ENCODE measurements around the gene OTUB2.

Gene OTUB2

DNA sequence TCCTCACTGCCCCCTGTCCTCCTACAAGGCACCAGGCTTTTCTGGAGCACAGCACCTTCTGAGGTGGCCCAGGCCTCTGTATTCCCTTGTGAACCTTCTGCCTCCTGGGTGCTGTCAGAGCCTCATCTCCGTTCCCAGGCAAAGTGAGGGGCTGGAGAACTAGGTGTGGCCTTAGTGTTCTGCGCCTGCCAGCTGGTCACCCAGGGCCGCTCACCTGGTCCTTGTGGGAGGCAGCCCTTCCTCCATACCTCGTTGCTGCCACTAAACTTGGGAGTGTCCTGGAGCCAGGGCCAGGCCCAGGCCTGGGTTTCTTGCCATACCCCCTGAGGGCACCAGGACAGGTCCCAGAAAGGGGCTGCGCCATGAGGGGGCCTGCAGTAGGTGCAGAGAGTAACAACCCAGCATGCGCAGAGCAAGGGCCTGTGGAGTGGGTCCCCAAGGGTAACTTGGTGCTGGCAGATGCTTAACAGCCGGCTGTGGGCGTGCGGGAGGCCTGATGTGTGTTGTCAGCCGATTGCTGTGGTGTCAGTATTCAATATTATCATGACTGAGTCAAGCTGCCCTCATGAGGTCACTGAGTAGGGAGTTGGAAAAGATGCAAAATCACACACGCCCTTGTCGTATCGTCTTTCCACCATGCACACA, 17.1 kb downstream of the OTUB2 start:
- DNase-seq = no peak

DNA sequence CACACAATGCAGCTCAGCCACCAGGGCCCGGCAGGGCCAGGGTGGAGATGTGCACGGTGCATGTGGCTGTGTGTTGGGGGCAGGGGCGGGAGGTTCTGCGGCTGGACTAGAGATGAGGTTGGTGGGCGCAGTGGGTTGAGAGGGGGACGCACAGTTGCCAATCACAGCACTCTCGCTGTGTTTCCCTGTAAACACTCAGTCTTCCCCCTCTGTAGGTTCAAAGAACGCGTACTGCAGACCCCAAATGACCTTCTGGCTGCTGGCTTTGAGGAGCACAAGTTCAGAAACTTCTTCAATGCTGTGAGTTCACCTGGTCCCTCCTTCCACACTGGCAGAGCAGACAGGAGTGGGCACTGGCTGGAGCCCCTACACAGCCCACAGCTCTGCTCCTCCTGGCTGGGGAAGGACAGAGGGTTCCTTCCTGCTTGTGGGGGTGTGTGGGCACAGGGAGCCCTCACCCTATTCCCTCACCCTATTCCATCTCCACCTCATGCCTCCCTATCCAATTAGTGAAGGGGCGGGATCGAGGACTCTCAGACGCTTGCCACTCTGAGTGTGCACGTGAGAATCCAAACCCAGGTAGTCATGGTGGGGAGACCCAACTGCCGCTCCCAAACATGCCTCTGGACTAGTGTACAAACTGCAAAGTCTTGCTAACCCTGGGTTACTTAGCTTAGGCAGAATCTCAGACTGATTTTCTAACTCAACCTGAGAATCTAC, 17.8 kb downstream of the OTUB2 start:
- DNase-seq = no peak

DNA sequence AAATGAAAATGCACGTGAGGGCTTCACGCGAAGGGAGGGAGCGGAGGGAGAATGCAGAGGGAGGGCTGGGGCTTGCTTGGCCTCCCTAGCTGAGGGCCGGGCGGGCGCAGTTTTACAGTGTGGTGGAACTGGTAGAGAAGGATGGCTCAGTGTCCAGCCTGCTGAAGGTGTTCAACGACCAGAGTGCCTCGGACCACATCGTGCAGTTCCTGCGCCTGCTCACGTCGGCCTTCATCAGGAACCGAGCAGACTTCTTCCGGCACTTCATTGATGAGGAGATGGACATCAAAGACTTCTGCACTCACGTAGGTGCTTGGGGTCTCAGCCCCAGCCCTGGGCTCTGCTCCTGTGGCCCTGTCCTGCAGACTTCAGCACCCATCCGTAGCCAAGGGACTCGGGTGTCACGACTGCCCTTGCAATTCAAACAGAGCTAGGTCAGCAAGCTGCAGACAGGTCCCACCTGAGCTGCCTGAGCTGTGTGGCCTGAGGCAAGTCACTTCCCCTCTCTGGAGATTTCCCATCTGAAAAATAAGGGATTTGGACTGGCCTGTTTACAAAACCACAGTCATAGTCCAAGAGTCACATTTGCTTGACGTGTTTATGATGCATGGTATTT, 18.4 kb downstream of the OTUB2 start:
- no peak for DNase-seq

DNA sequence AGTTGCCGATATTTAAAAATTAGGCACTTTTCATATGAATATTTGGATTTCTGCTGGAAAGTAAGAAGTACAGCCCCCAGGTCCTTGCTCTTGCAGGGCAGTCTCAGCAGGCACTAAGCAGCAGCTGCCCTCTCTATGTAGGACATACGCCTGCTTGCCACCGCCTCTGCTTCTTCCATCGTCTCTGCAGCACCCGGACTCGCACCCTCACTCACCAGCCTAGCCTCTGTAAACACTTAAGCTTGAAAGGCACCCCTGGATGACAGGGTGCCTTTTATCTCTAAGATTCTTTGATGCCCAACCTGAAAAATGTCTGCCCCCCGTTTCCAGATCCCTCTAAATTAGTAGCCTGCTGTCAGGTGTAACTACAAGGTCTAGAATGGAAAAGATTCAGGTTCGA, 19.0 kb downstream of the OTUB2 start:
- no peak for DNase-seq

DNA sequence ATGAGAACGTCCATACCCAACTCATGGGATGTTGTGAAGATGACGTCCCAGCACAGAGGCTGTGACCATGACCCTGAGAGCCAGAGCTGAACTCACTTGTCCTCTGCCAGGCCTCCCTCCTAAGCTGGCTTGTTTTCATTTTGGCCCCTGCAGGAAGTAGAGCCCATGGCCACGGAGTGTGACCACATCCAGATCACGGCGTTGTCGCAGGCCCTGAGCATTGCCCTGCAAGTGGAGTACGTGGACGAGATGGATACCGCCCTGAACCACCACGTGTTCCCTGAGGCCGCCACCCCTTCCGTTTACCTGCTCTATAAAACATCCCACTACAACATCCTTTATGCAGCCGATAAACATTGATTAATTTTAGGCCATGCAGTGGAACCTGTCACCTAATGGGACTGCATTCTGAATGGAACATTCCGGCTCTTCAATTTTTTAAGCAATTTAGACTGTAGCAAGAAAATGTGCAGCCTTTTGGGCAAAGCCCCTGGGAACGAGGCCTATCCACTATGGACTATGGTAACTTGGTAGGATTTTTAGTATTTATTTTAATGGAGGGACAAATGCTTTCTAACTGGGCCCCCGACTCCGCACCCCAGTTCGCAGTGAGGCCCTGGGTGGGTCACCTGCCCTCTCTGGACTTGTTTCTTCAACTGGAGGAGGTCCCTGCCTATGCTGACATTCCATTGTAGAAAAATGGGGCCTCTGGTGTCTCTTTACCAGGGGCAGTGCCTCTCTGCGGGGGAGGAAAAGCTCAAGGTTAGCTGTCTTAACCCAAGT, 19.6 kb downstream of the OTUB2 start:
- no peak for DNase-seq

DNA sequence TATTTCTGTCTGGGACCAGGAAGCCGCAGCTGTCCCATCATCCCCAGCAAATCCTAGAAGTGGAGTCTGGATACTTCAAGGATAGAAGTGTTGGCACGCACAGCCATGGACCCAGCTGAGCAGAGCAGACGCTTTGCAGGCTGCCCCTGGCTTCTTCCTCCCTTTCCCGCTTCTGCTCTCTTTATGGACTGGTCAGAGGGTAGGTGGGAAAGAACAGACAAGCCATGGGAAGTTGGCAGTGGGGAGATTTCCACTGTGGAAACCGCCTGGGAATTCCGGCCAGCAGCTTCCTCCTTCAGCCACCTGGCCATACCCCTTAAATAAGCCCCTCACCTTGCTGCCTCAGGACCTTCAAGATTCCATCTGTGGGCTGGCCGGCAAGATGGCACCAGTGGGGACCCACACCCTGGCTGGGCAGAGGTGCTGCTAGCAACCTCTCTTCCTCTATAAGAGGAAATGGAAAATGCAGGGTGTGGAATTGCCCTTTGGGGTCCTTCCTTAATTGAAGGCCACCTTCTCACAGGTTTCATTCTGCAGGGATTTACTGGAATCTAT, 20.6 kb downstream of the OTUB2 start:
- DNase-seq = no peak

DNA sequence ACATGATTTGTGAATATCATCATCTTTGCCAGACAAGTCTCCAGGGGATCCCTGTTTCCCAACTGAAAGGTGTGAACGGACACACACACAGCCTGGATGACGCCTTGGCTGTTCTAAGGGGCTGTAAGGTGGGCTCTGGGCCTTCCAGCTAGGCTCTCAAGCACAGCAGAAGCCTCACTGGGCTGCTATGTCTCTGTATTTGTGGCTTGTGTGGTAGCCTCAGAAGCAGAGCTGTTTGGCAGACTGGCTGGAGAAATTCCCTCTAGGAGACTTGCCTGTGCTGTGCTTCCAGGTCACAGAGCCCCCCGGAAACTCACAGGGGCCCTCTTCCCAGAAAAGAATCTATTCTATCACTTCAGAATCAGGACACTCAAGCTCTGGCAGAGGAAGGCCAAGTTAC, 21.4 kb downstream of the OTUB2 start:
- no peak for DNase-seq

DNA sequence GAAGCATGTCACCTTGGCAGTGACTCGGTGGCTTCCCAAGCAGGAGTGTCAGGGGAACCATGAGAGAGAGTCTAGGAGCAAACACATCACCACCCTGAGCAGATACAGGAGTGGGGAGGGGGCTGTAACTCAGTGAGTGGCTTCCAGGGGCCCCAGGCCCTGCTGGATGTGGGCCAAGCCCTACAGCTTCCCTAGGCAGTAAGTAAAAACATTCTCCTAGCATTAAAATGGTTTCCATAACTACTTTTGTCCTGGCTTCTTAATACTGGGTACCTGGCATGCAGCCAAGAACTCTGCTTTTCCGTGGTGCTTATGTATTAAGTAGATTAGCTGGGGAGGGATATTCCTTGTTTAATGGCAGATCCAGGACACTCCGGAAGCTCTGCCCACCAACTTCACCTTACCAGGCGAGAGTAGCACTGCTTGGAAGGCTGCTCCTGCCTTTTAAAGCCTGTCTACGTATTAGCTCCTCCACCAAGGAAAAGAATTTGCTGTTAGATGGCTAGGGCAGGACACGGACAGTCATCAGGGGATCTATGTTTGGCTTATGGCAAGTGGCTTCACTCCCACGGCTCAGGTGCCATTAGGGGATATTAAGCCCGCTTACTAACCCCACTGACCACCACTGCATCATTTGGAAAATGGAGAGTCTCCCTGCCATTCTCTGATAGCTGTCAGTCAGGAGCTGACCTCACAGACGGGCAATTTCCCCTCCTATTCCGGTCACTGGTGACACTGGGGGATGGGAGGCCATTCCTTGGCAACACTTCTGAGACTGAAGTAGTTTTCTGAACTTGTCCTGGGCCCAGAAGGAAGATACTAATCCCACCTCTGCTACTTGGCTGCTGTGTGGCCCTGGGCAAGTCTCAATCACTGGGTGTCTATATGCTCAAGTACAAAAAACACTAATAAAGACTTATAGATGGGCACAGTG, 22.8 kb downstream of the OTUB2 start:
- no peak for DNase-seq

DNA sequence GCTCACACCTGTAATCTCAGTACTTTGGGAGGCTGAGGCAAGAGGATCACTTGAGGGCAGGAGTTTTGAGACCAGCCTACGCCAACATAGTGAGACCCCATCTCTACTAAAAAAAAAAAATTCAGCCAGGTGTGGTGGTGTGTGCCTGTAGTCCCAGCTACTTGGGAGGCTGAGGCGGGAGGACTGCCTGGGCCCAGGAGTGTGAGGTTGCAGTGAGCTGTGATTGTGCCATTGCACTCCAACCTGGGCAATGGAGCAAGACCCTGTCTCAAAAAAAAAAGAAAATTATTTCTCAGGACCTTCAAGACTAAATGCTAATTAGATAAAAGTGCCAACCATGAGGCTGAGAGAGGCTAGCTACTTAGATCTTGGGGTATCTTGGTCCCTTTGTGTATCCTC, 23.5 kb downstream of the OTUB2 start:
- no peak for DNase-seq

DNA sequence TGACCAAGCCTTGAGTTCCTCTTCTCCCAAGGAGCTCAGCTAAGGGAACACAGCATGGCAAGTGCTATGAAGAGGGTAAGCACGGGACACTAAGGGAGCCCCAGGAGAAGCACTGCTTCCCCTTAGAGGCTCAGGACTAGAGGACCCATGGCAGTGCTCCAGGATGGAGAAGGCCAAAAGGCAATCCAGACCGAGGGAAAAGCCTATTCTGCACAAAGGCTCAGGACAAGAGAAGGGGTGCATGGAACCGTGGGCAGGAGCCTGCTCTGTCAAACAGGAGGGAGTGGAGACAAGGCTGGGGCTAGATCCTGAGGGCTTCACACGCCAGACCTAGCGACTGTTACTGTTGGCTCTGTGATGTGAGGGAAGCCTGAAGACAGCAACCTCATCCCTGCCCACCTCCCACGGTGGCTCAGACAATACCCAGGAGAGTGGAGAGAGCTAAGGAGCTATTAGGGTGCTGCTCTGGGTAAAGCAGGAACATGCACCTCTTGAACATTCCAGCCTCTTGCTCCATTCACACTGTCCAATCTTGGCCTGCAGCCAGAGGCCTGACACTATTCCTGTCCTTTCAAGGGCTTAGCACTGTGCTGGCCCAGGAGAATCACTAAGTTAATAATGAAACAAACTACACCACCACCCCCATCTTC, 24.2 kb downstream of the OTUB2 start:
- no peak for DNase-seq

DNA sequence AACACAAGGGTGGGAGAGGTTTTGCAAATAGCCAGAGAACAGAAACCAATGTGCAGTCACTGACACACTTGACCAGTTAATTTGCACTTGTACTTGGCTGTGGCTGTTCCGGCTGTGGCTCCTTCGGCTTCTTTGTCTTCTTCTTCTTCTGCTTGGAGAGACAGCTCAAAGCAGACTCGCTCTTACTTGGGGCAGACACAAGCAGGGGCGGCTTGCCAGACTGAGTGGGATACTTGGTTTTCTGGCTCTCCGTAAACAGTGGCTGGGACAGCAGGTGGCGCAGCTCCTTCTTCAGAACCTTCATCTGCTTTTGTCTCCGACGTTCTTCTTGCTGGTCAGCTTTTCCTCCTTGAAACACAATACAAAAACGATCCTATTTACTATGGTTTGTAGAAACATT, 25.0 kb downstream of the OTUB2 start:
- peak; percentile 12 for DNase-seq

DNA sequence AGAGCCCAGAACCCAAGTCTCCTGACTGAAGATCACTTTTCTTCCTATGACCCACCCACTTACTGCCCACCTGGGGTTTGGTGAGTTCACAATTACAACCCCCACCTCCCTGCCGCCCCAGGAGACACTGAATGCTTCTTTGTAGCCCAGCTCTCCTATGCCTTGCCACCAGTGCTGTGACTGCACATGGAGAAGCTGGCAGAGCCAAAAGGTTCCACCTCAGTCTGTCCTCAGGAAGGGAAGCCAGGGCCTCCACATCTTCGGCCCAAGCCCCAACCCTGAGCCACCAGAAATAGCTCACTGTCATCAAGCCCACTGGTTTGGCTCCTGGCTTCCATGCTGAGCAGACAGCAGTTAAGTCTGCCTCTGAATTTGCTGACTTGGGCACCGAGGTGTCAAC, 25.6 kb downstream of the OTUB2 start:
- no peak for DNase-seq

DNA sequence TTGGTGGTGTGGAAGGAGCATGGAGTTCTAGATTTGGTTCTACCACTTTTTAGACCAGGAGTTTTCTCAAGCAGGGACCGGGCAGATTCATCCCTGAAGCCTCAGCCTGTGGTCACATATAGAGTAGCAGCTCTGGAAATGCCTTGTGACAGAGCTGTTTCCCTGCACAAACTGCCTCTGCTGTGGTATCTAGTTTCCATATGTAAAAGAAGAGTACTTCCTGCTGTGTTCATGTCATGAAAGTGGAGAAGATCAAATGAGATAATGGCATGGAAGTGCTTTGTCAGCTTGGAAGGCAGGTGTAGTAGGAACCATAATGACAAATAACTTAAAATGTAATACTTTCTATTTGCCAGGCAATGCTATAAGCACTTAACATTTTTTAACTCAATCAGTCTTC, 26.1 kb downstream of the OTUB2 start:
- no peak for DNase-seq

DNA sequence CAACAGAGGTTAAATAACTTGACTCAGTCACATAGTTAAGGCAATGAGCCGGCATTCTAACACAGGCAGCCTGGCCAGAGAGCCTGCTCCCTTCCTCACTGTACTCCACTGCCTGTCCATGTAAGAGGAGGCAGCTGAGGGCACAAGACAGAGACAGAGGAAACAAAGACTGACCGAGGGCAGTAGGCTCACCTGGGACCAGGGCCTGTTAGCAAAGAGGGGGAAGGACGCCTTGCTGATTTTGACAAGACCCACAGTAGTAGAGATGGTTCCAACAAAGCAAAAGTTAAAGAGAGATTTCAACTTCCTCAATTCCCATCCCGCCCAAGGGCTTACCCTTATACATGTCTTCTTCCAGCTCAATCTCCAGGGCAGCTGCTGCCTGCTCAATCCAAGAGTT, 26.5 kb downstream of the OTUB2 start:
- no peak for DNase-seq

DNA sequence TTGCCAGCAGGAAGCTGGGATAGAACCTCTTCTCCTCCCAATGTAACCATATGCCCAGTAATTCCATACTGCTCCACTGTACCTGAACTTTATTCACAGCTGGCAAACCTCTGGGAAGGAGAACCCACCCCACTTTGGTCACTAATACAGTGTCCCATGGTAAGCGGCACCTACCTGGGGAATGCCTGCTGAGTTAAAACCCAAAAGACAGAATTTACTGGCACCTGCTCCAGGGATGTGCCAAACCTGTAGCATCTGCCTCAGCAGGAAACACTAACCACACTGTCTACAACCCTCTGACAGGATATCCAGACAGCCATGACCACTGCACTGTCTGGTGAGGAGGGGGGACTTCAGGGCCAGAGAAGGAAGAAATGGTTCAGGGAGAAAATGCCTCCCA, 28.3 kb downstream of the OTUB2 start:
- DNase-seq = no peak

DNA sequence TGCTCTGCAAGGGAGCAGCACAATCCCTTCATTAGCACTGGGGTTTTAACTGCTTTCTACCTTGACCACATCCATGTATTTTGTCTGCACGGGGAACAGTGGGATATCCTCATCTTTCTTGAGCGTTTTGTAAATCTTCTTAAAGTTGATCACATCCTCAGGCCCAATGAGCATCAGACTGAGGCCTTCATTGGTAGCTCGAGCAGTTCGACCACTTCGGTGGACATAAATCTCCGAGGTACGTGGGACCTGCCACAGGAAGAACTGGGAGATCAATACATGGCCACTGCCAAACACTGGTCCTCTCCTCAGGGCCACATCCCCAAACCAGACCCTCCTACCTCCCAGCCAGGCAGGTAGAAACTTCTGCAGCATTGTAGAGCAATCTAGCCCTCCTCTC, 28.8 kb downstream of the OTUB2 start:
- no peak for DNase-seq

DNA sequence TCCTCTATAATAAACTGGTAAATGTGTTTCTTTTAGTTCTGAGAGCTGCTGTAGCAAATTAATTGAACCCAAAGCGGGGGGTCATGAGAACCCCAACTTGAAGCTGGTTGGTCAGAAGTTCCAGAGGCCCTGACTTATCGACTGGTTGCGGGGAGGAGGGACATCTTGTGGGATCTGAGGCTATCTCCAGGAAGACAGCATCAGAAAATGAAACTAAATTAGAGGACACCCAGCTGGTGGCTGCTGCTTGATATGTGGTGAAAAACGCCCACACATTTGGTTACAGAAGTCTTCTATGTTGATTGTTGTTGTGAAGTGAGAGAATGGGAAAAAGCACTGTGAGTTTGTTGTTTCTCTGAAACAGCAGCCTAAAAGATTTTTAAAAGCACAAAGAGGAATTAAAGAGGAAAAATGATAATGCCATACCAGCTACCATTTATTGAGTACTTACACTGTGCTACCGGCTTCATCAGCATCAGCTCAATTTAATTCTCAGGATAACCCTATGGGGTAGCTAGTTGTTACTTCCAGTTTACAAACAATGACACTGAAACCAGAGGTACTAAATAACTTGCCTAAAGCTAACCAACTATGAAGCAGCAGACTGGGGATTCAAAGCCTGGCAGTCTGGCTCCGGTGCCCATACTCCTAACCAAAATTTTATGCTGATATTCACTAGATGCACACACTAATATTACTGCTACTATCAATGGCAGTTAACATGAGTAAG, 30.6 kb downstream of the OTUB2 start:
- DNase-seq = no peak

DNA sequence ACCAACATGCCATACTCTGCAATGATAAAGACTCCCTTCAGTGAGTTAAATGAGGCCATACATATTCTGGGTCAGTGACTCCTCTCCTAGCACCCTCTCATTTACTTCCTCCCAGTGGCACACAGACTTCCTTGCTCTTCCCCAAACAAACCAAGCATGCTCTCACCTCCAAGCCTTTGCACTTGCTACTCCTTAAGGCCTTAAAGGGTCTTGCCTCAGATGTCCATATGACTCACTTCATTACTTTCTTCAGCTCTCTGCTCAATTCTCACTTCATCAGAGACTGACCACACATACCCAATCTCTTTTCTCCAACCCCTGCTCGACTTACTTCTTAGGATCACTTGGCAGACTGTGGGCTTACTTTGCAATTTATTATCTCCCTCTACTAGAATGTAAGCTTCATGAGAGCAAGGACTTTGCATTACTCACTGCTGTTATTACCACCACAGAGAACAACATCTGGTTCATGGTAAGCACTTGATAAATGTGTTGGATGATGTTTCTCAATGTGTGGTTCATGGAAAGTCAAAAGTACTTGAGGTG, 32.1 kb downstream of the OTUB2 start:
- no peak for DNase-seq

DNA sequence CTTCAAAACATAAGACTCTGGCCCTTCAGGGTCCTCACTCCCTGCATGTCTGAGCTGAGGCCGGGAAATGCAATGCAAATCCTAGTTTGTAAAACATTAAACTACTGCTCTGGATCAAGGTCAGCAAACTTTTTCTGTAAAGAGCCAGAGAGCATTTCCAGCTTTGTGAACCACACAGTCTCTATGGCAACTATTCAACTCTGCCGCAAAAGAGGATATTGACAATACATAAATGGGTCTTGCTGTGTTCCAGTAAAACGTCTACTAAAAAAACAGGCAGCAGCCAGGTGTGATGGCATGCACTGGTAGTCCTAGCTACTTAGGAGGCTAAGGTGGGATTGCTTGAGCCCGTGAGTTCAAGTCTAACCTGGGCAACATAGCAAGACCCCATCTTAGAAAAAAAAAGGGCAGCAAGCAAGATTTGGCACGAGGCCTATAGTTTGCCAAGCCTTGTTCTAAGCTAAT, 32.6 kb downstream of the OTUB2 start:
- no peak for DNase-seq

DNA sequence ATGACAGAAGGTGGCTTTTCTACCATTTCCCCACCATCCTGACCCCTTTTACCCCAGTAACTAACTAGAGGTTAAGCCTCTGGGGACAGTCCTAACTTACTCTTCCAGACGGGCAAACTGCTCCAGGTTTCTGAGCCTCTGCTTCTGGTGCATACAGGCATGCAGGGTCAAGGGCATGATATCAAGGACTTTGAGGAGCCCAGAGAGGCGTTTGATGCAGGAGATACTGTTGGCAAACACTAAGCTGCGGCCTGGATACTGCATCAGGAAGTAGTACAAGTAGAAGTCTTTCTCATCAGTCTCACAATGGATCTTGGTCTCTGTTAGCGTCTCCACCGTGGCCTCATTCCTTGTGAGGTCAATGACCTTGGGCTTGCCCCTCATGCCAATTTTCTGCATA, 33.9 kb downstream of the OTUB2 start:
- DNase-seq = no peak
